ENCODE measurements around the gene PTPRU.

DNA sequence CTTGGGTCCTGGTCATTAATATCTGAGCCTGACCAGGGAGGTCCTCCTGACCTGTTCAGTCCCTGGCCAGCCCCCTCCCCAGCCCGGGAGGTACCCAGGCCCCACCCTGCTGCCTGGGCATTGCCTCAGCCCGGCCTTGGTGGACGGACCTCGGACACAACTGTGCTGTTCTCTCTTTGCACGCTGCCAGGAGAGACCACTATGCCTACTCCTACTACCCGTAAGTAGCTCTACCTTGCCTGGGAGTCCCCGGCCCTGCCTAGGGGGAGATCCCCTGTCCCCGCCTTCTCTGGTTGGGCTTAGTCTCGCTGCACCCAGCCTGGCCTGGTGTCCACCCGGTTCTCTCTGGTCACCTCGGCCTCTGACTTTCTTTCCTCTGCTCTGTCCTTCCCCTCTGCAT, 53.2 kb downstream of the PTPRU start:
- TF ChIP-seq EZH2 (IDR thresholded peaks at IDR 0.05; ENCODE audit: low read depth, unreplicated experiment) (no peak), CTCF (conservative IDR thresholded peaks at IDR 0.05; ENCODE audit: low read depth in 2 of 2) (no peak)

Measured in GM23338 (cell line).